BE2C (cell line): ENCODE data around the gene TRAPPC2.

Experiments used
- DNase-seq: peaks from one replicate; pipeline ENCODE4 v3.0.0-alpha.2; 2020
- H3K27me3 ChIP-seq: fragments of 250-450 bp; sonication (Bioruptor Pico); 2 replicates; pipeline ENCODE4 v1.5.1; 2020; ENCODE audit warnings: mild to moderate bottlenecking
- H3K36me3 ChIP-seq: fragments of 250-450 bp; sonication (Bioruptor Pico); 2 replicates; pipeline ENCODE4 v1.5.1; 2020; ENCODE audit warnings: mild to moderate bottlenecking
- H3K4me1 ChIP-seq: fragments of 250-450 bp; sonication (Bioruptor Pico); 2 replicates; pipeline ENCODE4 v1.5.1; 2020
- H3K4me3 ChIP-seq: 2 replicates; pipeline ENCODE4 v1.5.1; 2011; ENCODE audit warnings: low read depth, low read length
- H3K9me3 ChIP-seq: fragments of 250-450 bp; sonication (Bioruptor Pico); 2 replicates; pipeline ENCODE4 v1.5.1; 2020
- TF ChIP-seq, protein P1 (sequence below): IDR thresholded peaks from 2 replicates; pipeline ENCODE4 v1.5.1; 2012; ENCODE audit warnings: mild to moderate bottlenecking, low read depth, low read length

The TRAPPC2 gene

GRCh38 chrX:13667919-13668318 is 66.5 kb downstream of the TRAPPC2 start:
- no peak for DNase-seq
- TF ChIP-seq, protein P1, sequence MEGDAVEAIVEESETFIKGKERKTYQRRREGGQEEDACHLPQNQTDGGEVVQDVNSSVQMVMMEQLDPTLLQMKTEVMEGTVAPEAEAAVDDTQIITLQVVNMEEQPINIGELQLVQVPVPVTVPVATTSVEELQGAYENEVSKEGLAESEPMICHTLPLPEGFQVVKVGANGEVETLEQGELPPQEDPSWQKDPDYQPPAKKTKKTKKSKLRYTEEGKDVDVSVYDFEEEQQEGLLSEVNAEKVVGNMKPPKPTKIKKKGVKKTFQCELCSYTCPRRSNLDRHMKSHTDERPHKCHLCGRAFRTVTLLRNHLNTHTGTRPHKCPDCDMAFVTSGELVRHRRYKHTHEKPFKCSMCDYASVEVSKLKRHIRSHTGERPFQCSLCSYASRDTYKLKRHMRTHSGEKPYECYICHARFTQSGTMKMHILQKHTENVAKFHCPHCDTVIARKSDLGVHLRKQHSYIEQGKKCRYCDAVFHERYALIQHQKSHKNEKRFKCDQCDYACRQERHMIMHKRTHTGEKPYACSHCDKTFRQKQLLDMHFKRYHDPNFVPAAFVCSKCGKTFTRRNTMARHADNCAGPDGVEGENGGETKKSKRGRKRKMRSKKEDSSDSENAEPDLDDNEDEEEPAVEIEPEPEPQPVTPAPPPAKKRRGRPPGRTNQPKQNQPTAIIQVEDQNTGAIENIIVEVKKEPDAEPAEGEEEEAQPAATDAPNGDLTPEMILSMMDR = no peak
- H3K4me1 ChIP-seq = no peaks in the 10 kb centered on the region
- H3K36me3 ChIP-seq = no peaks in the 10 kb centered on the region
- H3K4me3 ChIP-seq = no peak overlapping the region
- no peaks in the 10 kb centered on the region for H3K9me3 ChIP-seq
- H3K27me3 ChIP-seq = no peaks in the 10 kb centered on the region

DNA sequence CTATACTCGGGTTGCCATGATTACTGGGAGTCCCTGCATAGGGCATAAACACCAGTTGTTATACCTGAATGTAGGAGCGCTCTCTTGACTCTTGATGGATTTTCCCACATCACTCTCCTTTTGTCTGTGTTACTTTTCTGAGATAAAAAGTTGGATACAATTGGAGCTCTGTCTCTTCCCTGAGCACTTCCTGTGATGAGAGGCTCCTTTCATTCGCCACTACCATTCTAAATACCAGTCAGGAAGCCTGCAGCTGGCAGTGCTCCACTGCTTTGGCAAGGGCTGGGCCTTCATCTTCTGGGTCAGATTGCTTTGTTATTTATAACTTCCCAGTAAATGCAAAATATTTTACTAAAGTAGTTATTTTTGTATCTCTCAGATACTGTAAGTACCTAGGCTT is 67.6 kb downstream of the TRAPPC2 start:
- no peaks in the 10 kb centered on the region for H3K4me1 ChIP-seq
- no peaks in the 10 kb centered on the region for H3K9me3 ChIP-seq
- no peaks in the 10 kb centered on the region for H3K27me3 ChIP-seq
- no peak overlapping the region for H3K4me3 ChIP-seq
- no peak for DNase-seq
- H3K36me3 ChIP-seq = no peaks in the 10 kb centered on the region
- TF ChIP-seq, protein P1 = no peak

DNA sequence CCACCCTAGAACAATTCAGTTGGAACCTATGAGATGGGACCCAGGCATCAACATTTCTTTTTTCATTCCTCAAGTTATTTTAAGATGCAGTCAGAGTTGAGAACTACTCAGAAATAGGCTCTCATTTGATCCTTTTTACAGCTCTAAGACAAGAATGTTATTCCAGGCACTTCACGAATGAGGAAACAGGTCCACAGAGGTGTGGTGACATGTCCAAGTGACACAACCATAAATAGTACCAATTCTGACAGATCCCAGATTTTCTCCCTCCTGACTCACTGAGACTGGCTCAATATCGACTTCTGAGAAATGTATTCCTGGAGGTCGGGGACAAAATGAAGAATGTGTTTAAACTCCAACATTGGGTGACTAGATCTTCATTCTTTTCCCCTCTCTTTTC is 70.4 kb downstream of the TRAPPC2 start:
- DNase-seq = no peak
- Histone ChIP-seq H3K4me3 (no peak overlapping the region), H3K9me3 (no peaks in the 10 kb centered on the region), H3K27me3 (no peaks in the 10 kb centered on the region), H3K4me1 (no peaks in the 10 kb centered on the region), H3K36me3 (no peaks in the 10 kb centered on the region)
- TF ChIP-seq, protein P1 = no peak

DNA sequence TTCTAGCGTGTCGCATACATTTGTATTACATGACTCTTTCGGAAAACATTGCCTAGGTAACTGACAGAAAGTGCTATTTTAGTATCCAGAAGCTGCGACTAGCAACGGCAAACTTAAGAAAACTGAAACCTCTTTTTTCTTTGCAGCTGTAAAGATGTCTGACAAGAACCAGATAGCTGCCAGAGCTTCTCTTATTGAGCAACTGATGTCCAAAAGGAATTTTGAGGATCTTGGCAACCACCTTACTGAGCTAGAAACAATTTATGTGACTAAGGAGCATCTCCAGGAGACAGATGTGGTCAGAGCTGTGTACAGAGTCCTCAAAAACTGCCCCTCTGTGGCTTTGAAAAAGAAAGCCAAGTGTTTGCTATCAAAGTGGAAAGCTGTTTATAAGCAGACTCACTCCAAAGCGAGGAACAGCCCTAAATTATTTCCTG is 72.0 kb downstream of the TRAPPC2 start:
- no peaks in the 10 kb centered on the region for H3K4me1 ChIP-seq
- no peaks in the 10 kb centered on the region for H3K36me3 ChIP-seq
- DNase-seq = no peak
- no peaks in the 10 kb centered on the region for H3K27me3 ChIP-seq
- TF ChIP-seq, protein P1 = no peak
- no peak overlapping the region for H3K4me3 ChIP-seq
- H3K9me3 ChIP-seq = no peaks in the 10 kb centered on the region
